Upper lobe of left lung (tissue), 4 donors: Measurements from ENCODE around the gene ARMC8.

Source experiments
- CTCF ChIP-seq, 6 experiments: fragments of 450-650 bp in 4 of 6; fragments of 200-600 bp in 2 of 6; sonication (generic) in 2 of 6; IDR thresholded peaks; one replicate each; pipeline ENCODE4 v1.5.1; 2016 to 2019; ENCODE audit warnings: antibody characterized with exemption in 6 of 6
- POLR2AphosphoS5 ChIP-seq, 2 donors: sonication (generic); formaldehyde crosslinking; IDR thresholded peaks; one replicate each; pipeline ENCODE4 v1.5.1; 2017; ENCODE audit warnings: antibody characterized with exemption in 2 of 2

GRCh38 chr3:138284957-138285477, 97.9 kb downstream of the ARMC8 start:
- TF ChIP-seq POLR2AphosphoS5 (IDR thresholded peaks at IDR 0.05) (no peak), CTCF (IDR thresholded peaks at IDR 0.05) (no peak)
